Skin epidermis (tissue), 12 donors: ENCODE measurements around the gene CASP5.
"Not testable (repeated sequence)": the region's sequence is repeated elsewhere in the genome, so short reads cannot be mapped to it uniquely, and the experiment has no call there.

Experiments
- H3K27ac ChIP-seq, 21 experiments: fragments of 200-600 bp; sonication (generic) in 11 of 21; one replicate each; pipeline ENCODE4 v1.5.0; 2020; ENCODE audit warnings: mild to moderate bottlenecking in 3 of 21, inconsistent platforms in 2 of 21, moderate library complexity in 2 of 21
- H3K4me3 ChIP-seq, 7 experiments: fragments of 200-600 bp; sonication (generic) in 2 of 7; one replicate each; pipeline ENCODE4 v1.5.0; 2020; ENCODE audit warnings: inconsistent platforms in 2 of 7, mild to moderate bottlenecking in 2 of 7, moderate library complexity in 1 of 7

The CASP5 gene

GRCh38 chr11:104972924-104973323, 50.0 kb downstream of the CASP5 start:
- H3K4me3 ChIP-seq = not testable (repeated sequence)

DNA sequence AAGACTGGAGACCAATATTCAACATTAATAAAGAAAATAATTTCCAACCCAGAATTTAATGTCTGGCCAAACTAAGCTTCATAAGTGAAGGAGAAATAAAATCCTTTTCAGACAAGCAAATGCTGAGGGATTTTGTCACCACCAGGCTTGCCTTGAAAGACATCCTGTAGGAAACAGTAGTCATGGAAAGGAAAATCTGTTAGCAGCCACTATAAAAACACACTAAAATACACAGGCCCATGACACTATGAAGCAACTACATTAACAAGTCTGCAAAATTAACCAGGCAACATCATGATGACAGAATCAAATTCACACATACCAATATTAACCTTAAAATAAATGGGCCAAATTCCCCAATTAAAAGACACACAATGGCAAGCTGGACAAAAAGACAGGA, 52.2 kb downstream of the CASP5 start:
- Histone ChIP-seq H3K4me3 (no peak overlapping the region), H3K27ac (no peak overlapping the region)

More at GRCh38 chr11:104972924-104973323, 50.0 kb downstream of the CASP5 start:
- not testable (repeated sequence) for H3K27ac ChIP-seq

DNA sequence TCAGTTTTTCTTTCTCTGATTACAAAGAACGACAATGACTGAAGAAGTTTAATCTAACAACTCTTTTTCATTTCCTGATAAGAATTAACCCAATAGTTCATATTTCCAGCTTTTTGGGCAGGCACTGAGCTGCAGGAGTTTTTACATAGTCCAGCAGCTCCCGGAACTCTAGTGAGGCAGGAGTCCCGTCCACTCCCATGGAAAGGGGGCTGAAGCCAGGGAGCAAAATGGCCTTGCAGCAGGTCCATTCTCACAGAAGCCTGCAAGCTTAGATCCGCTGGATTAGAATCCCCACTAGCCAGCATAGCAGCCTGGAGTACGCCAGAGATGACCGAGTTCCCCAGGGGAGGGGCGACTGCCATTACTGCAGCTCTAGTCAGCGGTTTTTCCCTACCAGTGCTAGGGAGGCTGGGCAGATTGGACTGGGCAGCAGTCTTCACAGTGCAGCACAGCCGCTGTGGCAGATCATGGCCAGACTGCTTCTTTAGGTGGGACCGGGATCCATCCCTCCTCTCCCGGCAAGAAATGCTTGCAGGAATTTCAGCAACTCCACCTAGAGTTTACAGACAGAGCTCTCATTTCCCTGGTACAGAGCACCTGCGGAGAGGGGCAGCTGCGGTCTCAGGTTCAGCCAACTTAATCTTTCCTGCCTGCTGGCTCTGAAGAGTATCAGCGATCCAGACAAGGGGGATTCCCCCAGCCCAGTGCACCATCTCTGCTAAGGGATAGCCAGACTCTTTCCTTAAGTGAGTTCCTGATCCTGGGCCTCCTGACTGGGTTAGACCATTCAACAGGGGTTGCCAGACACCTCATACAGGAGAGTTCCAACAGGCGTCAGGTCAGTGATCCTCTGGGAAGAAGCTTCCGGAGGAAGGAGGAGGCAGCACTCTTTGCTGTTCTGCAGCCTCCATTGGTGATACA, 53.9 kb downstream of the CASP5 start:
- Histone ChIP-seq H3K27ac (peak overlapping the region; percentile 57 to 97 (median 90)), H3K4me3 (peak overlapping the region; percentile 36 to 59 (median 47))

DNA sequence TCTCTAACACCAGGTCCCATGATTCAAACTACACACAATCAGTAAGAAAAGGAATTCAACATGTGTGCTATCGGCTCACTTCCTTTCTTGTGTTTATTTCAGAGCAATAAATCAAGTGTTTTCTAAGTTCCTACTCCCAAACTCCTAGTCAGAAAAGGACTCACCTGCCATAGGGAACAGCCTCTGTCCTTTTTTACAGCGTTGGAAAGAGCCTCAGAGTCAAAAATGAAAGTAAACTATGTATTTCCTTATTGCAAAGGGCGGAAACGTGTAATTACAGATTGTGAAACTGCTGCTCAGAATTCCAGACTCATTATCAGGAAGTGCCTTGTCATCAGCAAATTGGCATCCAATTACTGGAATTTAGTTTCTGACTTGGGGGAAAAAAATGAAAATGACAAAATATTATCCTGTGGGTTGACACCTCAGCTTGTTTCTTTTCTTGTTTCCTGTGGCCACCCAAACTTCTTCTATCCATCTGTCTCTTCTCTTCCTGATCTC, 54.6 kb downstream of the CASP5 start, which contains the start of gene CASP4:
CASP4 (minus strand) TSS at position 220 of the 501 bp plus-strand sequence; CDS start at position 171, 49 bp downstream.
- Histone ChIP-seq H3K4me3 (peak within 1 kb of the TSS; percentile 36 to 59 (median 47)), H3K27ac (peak within 1 kb of the TSS; percentile 73 to 97 (median 90))

DNA sequence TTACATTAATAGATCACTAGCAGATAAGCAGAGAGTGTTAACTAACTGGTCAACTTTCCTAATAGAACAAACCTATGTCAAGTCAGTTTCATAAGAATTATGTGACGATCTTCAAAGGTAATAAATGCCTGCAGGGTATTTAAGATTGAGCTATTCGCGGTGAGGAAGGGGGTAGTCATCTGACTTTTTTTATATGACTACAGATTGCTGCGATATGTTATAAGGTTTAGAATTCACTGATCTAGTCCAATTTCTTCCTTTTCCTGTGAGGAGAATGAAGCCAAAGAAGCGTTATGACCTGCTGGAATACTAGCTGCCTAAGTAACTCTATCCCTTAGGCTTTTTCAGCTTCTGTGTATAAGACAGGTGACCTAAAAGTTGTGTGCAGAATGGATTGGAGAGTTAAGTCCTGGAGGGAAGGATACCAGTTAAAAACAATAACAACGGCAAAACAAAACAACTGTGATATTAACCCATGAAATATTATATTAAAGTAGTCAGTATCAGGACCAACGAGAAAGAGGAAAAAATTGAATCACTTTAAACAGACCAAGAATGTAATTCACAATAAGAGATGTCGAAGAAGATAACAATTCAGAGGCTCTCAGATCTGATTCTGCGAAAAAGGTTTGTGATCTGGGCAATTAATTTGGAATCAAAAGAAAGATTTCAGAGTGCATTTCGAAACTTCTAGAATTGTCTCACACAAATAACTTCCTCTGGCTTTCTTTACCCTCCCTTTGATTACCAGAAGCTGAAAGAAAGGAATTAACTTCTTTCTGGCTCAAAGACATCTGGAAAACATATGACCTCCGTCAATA, 55.2 kb downstream of the CASP5 start:
- Histone ChIP-seq H3K27ac (peak overlapping the region; percentile 73 to 97 (median 90)), H3K4me3 (peak overlapping the region; percentile 36 to 59 (median 47))

DNA sequence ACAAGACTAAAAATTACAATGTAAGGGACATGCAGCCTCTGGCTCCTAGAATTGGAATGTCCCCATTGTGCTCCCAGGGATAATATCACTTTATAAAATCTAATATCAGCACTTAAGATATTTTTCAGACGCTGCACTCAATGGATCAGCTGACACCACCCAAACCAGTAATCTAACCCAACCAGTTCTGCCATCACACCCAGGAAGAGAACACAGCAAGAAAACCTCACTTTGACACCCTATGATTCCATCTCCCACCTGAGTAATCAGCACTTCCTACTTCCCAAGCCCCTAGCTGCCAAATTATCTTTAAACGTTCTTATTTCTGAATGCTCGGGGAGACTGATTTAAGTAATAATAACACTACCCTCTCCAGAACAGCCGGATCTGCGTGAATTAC, 57.2 kb downstream of the CASP5 start:
- Histone ChIP-seq H3K27ac (peak overlapping the region in 16 of 21 experiments; percentile 1 to 97 (median 89)), H3K4me3 (peak overlapping the region in 4 of 7 experiments; percentile 4 to 58 (median 26))

DNA sequence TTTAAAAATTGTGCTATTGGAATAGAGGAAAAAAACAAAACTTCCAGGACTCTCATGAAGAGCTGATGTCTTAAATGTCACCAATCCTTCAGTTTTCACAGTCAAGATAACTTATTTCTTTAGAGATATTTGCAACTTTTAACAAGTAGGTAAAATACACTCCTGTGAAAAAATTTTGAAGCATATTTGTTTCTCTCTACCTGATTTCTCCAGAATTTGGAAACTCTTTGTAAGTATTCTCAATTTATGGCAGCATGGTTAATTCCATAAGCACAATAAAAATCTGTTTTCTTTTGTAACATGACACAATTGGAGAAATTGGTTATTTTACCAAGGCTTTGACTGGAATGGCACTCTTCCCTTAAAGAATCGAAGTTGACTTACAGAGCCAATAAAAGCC, 58.7 kb downstream of the CASP5 start:
- H3K27ac ChIP-seq = no peak overlapping the region
- no peak overlapping the region for H3K4me3 ChIP-seq

DNA sequence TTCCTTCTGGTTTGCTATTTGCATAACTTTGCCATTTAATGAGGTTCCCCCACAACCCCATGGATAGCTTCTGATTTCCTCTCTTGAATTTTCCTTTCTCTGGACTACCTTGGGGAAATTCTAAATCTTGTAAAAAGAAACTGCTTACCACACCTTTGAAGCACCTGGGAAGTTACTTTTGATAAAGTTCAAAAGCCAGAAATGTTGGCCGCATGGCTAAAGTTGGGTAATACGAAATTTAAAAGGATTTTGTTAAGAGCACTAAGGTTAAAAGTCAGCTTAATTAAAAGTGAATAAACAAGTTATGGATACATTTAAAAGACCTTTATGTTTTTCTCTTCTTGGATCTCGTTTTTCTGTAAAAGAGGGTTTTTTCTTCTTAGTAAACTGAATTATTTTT, 60.1 kb downstream of the CASP5 start:
- Histone ChIP-seq H3K27ac (no peak overlapping the region), H3K4me3 (no peak overlapping the region)

GRCh38 chr11:104957280-104957679, 65.7 kb downstream of the CASP5 start:
- Histone ChIP-seq H3K27ac (no peak overlapping the region), H3K4me3 (no peak overlapping the region)

DNA sequence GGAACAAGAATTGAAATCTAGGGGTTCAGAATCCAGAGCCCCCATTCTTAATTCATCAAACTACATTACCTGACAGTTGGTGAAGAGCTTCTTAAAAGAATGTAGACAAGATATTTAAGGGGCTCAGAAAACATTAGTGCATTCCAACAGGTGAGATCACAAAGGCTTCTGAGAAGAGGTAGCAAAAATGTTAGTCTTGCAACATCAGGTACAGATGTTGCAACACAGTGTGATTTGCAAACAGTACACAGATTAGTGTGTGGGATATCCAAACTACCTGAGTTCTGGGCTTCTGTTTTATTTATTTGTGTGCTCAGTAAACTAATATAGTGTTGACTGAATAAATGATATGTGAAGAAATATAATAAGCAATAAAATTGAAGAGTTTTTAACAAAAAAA, 66.4 kb downstream of the CASP5 start:
- Histone ChIP-seq H3K4me3 (no peak overlapping the region), H3K27ac (no peak overlapping the region)

DNA sequence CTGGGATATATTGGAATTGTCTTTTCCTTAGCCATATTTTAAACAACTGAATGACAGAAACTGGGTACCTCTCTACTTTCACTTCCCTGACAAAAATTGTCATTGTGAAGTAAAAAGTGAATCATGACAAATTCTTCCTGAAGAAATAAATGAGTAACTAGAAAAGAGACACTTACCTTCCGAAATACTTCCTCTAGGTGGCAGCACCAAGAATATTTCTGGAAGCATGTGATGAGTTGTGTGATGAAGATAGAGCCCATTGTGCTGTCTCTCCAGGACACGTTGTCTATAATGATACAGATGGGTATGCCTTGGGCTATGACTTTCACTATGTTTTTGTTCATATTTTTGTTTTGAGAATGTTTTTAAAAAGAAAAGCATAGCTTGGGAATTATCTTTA, 76.1 kb downstream of the CASP5 start:
- Histone ChIP-seq H3K27ac (no peak overlapping the region), H3K4me3 (no peak overlapping the region)
